HG02571 (cell line): ENCODE data around the gene KLHL8.

Source experiments
- ATAC-seq: cut with Tn5 transposase; IDR thresholded peaks from one replicate; pipeline ENCODE4 v1.9.1; 2021; ENCODE audit warnings: mild to moderate bottlenecking, moderate library complexity; ENCODE audit not compliant: unreplicated experiment

KLHL8 gene

DNA sequence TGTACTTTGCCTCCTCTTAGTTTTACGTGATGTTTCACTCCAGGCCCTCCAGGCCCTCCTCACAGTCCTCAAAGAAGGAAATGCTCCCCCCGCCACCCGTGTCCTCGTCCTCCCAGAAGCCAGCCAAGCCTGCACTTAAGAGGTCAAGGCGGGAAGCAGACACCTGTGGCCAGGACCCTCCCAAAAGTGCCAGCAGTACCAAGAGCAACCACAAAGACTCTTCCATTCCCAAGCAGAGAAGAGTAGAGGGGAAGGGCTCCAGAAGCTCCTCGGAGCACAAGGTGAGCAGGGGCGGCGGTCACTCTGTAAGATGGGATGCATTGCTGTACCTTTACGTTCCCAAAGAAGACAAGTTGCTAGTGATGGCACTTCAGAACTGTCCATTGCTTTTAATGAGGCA, 94.4 kb downstream of the KLHL8 start:
- ATAC-seq: no peak

DNA sequence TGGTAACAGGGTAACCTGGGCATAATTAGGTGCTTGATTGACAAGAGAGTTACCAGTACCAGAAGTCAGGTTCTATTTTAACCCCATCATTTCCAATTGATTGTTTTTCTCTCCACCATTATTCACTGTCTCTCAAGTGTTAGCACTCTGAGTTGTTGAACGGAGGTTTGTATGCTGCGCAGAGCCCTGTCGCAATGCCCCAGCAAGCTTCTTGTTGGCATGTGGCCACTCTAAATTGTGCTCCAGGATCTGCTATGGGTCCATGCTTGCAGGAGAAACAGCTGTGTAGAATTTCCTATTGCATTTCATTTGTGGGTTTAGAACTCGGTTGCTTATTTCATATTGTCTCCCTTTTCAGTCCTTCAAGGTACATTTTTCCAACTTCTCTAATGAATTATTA, 98.2 kb downstream of the KLHL8 start:
- ATAC-seq: no peak

DNA sequence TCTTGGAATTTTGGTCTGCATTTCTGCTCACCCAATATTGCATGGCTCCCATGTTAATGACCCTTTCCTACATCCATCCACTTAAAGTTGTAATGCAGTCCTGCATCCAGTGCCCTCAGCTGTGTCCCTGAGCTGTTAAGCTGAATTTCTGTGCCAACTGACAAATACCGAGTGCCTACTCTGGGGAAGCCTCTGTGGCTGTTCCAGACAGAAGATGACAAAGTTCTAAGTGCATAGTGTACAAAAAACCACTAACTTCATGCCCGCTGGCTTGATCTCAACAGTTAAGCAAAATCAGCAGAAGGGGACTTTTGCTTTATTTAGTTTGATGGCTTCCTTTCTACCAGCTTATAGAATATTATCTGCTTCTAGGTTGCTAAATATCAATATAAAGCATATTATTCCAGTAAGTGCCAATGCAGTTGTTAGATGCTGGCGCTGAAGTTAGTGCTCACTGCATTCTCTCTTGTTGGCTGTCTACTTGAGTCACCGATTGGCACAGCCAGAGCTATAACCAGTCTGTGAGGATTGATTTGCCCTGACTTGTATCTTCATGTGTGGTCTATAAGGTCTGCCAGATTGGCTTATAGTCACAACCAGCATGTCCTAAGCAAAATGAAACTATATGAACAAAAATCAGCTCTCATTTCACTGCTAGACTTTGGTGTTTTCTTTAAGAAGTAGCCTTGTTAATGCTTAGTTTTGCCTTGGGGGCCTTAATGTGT, 98.9 kb downstream of the KLHL8 start:
- no peak for ATAC-seq

DNA sequence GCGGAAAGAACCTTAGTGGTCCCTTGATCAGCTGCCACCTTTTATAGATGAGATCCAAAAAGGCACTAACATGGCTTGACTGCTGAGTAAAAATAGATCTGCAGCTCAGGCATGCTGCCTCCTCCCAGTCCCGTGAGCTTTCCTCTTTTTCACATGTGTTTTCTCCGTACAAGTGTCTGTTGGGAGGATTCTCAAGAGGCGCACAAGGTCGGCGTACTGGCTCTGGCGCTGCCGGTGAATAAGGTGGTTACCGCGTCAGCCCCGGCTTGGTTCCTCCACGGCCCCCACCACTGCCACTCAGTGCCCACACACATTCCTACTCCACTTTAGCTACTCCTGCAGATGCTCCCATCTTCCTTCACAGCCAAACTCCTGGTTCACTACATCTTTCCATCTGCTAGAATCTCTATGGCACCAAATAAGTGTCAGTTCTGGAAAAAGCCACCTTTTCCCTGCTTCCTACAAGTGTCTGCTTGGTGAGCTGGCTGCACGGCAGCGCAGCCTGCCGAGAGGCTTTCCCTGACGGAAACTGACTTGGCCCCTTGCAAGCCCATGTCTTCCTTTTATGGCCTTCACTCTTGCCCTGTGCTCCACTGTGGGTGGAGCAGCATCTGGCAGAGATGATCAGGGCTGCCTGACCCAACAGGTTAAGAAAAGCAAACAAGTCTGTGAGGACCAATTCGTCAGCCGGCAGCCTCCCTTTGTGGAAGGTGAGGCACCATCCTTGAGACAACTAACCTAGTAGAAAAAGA, 99.8 kb downstream of the KLHL8 start:
- ATAC-seq: no peak

DNA sequence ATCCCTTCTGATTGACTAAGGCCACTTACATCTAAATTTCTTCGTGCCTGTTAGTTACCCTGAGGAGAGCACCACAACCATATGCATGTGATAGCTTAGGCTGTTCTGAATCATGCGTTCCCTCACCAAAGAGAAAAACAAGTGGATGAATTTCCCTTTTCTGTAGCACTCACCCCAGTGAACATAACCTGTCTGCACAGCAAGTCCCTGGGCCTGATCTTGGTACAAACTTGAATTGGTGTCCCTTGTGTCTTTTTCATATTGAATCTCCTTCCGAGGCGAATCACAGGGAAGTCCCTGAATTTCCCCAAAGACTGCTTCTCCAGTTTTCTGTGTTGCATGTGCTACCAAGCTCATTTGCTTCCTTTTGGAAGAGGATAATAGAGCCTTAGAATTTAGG, 100.4 kb downstream of the KLHL8 start:
- ATAC-seq: no peak

DNA sequence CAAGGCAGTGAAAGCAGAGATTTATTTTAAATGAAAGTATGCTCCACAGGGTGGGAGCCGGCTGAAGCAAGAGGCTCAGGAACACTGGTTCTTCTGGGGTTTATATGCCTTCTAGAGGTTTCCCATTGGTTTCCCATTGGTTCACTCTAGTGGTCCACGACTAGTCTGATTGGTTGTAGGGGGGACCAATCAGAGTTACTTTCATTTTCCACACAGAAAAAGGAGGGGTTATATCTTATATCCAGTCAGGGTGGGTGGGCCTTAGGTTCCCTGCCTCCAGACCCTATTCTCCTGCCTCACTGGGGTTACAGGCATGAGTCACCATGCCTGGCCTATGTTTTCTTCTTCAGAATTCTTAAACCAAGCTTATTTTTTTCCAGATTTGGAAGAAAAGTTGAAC, 101.6 kb downstream of the KLHL8 start:
- no peak for ATAC-seq

DNA sequence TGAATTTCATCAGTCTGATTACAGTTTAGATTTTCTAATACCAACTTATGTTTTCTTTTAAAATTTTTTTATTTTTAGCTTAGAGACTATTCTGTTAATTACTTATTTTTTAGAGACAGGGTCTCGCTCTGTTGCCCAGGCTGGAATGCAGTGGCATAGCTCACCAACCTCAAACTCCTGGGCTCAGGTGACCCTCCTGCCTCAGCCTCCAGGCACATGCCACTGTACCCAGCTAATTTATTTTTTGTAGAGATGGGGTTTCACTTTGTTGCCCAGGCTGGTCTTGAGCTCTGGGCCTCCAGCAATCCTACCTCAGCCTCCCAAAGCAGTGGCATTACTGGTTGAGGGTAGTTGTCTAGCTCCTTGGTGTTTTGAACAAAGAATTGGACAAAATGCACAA, 102.0 kb downstream of the KLHL8 start:
- no peak for ATAC-seq

DNA sequence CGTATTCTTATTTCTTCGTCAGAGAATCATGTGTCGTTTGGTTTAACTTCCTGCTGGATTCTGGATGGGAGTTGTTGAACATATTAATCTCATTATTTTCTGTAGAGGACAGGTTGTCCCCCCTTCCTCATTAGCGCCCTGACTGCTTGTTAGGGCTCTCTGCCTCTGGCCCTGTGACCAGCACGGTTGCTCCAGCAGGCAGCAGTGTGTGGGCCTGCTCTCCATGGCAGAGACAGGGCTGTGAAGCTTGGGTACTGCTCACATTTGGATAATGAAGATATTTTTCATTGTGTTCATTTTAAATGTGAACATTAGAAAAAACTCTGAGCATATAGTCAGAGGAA, 102.7 kb downstream of the KLHL8 start:
- no peak for ATAC-seq

DNA sequence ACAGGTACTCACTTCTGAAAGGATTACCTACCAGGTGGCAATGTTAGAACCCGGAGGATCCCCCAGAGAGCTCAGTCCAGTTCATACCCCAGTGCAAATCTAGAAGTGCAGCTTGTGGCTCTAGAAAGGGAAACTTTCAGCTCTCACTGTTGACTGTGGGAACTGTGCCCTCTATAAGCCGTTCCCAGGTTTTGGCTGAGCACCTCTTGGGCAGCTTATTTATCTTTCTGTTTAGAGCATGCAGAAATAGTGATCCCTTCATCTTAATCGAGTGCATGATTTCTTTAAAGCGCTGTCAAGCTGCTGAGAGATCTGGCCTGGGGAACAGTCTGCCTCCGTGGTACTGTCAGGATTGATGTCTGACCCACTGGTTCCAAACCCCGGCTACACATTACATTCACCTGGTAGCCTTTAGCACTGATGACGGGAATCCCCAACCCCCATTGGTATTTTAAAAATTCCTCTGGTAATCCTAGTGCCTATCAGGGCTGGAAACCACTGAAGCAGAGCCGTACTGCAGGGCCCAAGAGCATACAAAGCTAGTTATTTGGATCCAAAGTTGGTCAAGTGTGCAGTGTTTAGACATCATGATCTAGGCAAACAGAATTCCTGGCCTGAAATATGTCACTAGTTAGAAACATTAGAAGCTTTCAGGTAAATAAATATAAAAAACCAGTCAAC, 103.2 kb downstream of the KLHL8 start:
- ATAC-seq: no peak

DNA sequence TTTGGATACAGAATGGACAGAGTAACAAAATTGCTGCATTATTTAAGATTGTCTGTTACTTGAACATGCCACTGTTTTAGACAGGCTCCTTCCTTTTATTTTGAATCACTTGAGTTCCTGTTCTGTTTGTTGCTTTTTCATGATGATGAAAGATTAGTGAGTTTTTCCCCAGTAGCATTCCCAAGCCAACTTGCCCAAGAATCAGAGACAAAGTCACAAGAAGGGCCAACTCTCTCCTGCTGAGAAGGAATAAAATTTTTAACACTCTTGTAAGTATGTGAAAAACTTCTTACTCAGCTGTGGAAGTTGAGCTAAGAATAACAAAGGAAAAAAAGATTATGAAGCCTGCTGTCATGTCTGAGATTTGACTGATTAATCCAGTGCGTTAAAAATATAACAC, 104.2 kb downstream of the KLHL8 start:
- ATAC-seq: no peak

DNA sequence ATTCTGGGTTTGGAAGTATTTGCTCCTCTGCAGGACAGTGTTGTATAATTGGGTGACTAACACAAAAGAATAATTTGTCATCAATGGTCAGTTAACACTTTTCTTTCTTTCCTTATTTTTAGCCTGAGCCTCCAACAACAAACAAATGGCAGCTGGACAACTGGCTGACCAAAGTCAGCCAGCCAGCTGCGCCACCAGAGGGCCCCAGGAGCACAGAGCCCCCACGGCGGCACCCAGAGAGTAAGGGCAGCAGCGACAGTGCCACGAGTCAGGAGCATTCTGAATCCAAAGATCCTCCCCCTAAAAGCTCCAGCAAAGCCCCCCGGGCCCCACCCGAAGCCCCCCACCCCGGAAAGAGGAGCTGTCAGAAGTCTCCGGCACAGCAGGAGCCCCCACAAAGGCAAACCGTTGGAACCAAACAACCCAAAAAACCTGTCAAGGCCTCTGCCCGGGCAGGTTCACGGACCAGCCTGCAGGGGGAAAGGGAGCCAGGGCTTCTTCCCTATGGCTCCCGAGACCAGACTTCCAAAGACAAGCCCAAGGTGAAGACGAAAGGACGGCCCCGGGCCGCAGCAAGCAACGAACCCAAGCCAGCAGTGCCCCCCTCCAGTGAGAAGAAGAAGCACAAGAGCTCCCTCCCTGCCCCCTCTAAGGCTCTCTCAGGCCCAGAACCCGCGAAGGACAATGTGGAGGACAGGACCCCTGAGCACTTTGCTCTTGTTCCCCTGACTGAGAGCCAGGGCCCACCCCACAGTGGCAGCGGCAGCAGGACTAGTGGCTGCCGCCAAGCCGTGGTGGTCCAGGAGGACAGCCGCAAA, 106.0 kb downstream of the KLHL8 start:
- ATAC-seq: no peak

DNA sequence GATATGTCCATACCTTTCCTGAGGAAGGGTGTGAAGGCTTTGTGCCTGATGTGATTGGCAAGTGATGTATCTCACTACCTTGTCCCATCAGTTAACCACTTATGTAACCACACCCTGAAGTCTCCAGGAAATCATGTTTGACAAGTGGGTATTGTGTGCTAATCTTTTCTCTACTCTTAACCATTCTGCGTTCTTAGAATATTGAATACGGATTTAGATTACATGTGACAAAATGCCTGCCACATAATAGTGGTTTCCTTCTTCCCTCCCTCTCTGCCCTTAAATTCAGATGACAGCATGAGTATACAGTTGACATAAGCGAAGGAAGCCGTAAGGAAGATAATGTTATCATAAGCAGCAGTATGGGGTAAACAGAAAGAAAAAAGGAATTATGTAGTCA, 108.4 kb downstream of the KLHL8 start:
- no peak for ATAC-seq
